VCaP (cell line): ENCODE data around the gene ARL2.

Source experiments
- H3K27ac ChIP-seq: fragments of 450-650 bp; 2 replicates; pipeline ENCODE4 v1.5.1; 2017
- CTCF ChIP-seq: fragments of 450-650 bp; conservative IDR thresholded peaks from 2 replicates; pipeline ENCODE4 v1.5.1; 2017; ENCODE audit warnings: mild to moderate bottlenecking, moderate library complexity

The ARL2 gene

DNA sequence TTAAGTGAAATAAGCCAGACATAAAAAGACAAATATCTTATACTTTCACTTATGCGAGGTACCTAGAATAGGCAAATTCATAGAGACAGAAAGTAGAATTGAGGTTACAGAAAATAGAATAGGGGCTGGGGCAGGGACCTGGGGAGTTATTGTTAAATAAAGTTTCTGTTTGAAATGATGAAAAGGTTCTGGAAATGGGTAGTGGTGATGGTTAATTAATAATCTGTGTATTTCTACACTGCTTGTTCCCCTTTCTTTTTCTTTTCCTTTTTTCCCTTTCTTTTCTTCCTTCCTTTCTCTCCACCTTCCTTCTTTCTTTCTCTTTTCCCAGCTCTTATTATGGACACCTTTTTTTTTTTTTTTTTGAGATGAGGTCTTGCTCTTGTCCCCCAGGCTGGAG, 41.6 kb downstream of the ARL2 start:
- H3K27ac ChIP-seq: no peak overlapping the region
- TF ChIP-seq CTCF: no peak

DNA sequence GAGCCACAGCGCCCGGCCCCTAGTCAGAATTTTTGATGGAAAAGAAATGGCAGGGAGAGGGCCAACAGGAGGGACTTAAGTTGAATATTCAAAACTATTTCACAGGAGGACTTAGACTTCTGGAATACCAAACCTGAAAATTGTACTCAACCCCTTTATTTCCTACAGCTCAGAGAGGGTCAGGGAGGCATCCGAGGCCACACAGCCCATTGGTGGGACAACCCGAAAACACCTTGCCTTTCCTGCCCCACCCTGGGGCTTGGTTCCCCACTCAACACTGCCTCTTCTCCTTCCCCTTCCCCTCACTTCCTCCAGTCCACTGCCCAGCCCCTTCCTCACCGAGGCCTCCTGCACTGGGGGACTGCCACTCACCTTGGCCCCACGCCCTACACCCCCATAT, 43.0 kb downstream of the ARL2 start:
- TF ChIP-seq CTCF: no peak
- H3K27ac ChIP-seq: no peak overlapping the region

DNA sequence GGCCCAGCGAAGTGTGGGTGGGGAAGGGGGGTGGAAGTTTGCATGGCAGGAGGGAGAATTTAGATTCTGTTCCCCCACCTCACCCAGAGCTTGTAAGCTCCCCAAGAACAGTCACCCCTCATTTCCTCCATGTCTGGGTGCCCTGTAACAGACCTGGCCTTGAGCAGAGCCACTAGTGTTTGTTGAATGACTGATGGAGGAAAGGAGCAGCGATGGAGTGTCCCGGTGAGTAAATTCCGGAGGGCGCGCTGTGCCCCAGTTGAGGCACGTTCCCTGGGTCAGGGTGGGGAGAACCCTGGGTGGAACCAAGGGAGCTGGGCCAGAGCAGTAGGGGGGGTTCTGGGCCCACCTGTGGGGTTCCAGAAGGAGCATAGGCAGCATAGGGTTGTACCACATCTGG, 43.6 kb downstream of the ARL2 start:
- TF ChIP-seq CTCF: no peak
- no peak overlapping the region for H3K27ac ChIP-seq

DNA sequence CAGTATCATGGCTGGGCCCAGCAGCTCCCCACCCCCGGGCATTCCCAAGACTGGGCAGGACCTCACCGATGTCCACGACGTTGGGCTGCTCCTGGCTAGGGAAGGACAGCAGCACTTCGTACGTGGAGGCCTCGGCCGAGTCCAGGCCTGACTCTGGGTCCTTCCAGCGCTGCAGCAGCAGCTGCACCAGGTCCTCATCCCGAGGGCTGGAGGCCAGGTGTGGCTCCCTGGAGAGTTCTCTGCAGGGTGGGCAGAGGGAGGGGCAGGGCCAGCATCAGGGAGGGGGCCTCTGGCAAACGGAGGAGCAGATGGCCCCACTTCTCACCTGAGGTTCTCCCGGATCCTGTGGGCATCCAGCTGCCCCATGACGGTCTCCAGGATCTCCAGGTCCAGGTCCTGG, 44.1 kb downstream of the ARL2 start:
- TF ChIP-seq CTCF: no peak
- H3K27ac ChIP-seq: no peak overlapping the region

- TF ChIP-seq CTCF: no peak
Observed at GRCh38 chr11:65058419-65059054, 44.6 kb downstream of the ARL2 start, which contains the start of gene NAALADL1. Gene NAALADL1, minus strand, starts transcription at chr11:65058553. Its CDS starts 32 bp downstream, at chr11:65058521.

DNA sequence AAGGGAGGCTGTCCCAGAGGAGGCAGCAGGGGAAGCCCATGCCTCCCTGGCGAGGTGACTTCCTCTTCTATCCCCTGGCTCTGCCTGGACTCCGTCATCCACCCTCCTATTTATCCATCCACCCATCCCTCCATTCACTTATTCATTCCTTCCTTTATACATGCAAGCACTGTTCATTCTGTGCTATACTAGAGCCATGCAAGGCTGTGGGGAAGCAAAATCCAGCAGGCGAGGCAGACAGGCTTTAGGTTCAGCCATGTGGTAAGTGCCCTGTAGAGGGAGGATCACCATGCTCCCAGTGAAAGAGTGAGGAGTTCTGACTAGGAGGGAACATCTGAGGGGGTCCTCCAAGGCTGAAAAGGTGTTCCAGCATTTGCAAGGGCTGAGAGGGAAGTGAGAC, 45.6 kb downstream of the ARL2 start:
- H3K27ac ChIP-seq: no peak overlapping the region
- TF ChIP-seq CTCF: no peak

More at GRCh38 chr11:65058419-65059054, 44.6 kb downstream of the ARL2 start, which contains the start of gene NAALADL1:
- H3K27ac ChIP-seq: no peak within 1 kb of the TSS

- no peak overlapping the region for H3K27ac ChIP-seq
- TF ChIP-seq CTCF: no peak
Observed at GRCh38 chr11:65059959-65060824, 46.2 kb downstream of the ARL2 start.
